T follicular helper cell (primary cell): ENCODE results near the gene HTRA2.
"Not testable (repeated sequence)": the region's sequence is repeated elsewhere in the genome, so short reads cannot be mapped to it uniquely, and the experiment has no call there.

Source experiments
- DNase-seq: peaks from one replicate; pipeline ENCODE4 v3.0.0-alpha.2; 2020; ENCODE audit warnings: low read depth

Gene HTRA2

DNA sequence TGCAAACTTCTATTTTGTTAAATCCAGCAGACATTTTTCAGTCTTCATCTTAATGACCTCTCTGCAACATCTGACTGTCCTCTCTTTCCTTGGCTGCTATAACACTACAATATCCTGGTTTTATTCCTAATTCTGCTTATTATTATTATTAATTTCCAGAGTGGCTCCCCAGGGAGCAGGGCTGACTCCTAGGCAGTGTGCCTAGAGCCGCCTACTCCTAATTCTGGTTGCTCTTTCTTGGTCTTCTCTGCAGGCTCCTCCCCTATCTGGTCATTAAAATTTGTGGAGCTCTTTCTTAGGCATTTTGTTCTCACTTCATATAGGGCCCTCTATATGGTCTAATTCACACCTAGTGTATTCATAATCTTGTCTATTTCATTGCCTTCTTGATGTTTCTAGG is 13.2 kb downstream of the HTRA2 start:
- DNase-seq: no peak

DNA sequence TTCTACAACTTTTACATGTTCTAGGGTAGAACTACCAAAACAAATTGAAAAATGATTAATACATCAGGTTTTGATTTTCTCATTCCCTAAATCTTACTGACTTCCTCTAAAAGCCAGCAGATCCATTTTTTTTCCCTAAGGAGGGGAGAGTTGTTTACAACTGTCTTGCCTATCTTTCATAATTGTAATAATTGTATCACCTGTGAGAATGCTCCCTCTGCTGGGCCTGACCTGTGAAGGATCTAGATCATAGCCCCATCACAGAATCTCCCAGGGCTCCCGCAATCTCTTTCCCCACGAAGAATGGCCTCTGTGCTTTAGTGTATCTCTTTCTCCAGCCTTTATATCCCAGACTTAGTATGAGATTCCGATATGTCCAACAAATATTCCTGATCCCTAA is 14.9 kb downstream of the HTRA2 start:
- DNase-seq: no peak

DNA sequence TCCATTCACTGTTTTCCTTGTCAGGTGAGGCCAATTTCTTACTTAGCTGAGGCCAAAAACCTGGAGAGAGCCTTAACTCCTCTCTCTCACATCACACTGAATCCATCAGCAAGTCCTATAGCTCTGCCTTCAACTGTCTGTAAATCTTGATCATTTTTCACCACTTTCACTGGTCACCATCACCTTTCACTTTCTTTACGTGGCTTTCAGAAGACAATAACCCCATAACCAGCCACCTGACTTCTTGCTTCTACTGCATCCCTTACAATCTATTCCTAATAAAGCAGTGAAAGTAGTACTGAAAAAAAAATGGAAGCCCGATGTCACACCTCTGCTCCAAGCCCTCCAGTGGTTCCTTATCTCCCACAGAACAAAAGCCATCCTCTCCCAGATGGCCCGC is 16.3 kb downstream of the HTRA2 start:
- DNase-seq: no peak

DNA sequence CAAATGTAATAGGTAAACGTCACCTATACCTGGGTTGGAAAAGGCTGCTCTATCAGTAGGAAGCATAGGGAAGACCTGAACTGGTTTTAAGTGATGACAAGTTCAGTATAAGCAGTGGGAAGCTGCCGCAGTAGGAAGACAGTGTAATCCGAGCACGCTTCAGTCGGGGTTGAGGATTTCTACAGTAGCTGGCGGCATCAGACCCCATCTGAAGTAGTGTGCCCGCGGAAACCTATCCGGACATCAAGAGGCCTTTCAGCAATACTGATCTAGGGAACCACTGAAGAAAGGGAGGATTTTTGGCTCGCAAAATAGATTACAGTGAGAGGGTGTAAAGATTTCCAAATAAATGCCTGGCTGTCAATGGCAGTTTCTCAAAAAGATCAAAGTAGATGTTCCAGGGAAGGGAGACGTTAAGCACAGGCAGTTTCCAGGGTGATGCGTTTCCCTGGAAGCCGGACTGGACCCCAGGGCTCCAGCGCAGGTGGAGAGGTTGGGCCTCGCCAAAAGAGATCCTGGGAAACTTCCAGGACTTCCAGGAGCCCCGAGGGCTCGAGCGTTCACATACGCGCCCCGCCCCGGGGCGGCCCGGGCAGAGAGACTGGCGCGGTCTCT is 18.7 kb downstream of the HTRA2 start:
- no peak for DNase-seq

DNA sequence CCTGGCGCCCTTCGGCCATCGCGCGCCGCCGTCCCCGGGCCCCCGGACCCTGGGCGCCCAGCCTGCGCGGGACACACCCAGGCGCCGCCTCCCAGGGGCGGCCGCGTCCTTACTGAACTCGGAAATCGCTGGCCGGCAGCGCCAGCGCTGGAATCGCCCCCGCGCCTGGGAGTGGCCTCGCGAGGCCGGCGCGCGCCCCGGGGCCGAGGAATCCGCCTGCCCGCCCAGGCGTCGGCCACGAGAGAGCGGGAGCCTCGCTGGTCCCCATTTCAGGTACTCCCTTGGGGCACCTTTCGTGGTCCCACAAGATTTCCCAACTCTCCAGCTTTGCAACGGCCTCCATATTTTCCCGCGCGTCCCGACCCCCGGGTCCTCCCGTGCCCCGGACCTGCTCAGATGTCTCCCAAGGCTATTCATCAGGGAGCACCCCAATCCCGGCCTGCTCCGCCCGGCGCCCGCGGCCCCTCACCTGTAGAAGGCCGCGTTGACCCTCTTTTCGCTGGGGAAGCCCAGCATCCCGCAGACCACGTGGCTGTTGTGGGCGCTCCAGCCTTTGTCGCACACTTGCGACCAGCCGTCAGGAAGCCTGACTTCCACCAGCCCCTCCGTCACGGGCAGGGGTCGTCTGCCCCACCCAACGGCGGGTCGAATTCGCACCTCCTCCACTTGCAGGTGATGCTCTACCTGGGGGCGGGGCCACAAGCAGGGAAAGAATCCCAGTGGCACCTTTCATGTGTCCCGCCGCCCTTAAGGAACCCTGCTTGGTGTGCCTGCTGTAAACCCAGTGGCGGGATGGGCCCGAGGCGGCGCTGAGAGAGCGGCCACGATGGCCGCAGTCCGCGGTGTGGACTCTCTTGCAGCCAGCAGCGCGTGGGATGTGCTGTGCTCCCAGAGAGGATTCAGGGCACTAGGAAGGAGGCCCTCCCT is 19.4 kb downstream of the HTRA2 start:
- DNase-seq: no peak

DNA sequence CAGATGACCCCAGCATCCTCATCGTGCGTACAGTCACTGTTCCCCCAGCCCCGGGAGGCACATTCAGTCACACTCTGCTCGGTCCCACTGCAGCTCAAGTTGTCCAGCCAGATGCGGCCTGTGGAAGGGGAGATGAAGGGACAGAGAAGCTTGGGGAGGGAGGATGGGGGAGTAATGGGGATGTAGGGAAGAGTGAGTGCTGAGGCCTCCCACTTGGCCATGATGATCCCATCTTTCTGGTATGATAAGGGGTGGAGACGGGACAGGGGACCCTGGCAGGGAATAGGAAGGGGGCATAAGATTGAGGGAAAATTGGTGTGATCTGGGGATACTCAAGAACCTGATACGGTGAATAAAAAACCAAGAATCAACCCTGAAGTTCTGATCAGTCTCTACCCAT is 20.5 kb downstream of the HTRA2 start:
- DNase-seq: no peak

DNA sequence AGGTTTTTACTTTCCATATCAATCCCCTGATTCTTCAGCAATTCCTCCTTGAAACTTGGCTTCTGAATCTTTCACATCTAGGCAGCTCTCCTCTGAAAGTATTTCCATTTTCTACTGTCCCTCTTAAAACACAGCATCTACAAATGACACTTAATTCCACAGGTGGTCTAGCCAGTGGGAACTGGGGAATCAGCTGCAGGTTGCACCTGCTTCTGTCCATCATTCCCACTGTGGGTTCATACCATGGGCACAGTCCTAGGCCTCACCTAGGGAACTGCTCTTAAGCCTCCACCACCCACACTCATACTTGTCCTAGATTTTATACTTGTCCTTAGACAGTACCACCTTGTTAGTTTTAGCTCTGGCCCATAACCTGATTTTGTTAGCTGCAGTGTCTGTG is 21.8 kb downstream of the HTRA2 start:
- no peak for DNase-seq

DNA sequence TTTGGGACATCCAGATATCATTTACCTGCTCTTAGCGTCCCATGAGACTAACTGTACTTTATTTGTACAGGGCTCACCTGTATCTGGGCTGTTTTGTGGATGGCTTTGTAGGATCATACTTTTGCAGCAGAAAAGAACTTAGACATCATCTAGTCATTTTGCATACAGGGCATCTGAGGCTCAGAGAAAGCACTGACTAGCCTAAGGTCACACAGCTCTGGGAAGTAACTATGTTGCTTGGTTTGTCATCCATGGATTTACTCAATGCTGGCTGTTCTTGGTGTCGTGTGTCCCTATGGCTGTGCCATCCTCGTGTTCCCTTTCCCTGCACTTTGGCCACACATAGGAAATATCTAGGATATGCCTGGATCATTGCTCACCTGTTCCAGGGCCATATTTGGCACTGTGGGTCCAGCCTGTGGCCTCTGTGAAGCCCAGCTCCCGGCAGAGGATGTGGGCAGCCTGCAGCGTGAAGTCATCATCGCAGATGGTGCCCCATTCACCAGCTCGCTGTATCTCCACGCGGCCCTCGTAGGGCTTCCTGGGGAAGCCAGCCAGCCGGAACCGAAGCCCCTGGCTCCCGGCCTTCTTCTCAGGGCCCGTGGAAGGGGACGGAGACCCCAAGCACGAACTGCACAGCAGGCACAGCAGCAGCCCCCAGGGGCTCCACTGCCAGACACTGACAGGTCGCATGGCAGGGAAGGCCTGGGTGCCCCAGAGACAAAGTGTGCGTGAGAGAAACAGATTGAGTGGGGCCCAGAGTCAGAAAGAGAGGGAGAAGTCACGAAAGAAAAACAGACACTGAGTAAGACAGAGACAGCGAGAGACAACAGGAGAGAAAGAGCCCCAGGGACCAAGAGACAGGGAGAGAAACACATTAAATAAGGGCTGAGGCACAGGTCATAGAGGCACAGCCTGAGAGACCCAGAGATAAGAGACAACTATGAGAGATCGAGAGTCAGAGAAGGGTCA is 22.5 kb downstream of the HTRA2 start:
- no peak for DNase-seq

DNA sequence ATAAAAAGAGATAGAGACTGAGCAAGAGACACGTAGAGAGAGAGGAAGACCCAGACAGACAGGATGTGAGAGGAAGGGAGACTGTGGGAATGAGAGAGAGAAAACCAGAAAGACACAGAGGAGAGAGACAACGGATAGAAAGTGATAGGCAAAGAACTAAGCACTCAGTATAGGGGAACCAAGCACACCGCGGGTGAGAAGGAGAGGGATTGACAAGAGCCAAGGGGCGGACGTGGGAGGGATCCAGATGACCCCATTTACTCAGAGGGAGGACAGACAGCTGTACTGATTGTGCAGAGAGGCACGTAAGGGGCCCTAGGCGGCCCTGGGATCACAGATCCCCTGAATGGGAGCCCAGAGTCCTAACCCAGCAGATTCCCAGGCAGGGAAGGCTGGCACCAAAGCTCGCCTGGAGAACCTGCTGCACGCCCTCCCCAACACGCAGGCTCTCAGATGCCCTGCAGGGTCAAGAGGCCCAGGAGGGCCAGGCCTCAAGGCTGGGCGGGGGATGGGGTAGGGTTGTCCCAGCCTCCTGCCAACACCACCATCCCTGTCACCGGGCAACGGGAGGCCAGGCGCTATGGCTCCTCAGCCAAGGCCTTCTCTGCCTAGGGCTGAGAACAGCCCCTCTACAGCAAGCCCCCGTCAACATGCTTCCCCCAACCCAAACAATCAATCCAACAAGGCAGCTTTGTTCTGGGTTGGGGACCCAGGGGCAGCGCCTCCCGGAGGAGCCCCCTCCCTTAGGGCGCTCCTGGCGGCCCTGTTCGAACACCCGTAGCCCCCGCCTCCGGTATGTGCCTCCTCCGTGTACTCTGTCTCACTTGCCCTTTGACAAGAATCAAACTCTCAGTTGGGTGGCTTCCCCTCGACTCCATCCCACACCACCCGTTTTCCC is 23.4 kb downstream of the HTRA2 start:
- no peak for DNase-seq

DNA sequence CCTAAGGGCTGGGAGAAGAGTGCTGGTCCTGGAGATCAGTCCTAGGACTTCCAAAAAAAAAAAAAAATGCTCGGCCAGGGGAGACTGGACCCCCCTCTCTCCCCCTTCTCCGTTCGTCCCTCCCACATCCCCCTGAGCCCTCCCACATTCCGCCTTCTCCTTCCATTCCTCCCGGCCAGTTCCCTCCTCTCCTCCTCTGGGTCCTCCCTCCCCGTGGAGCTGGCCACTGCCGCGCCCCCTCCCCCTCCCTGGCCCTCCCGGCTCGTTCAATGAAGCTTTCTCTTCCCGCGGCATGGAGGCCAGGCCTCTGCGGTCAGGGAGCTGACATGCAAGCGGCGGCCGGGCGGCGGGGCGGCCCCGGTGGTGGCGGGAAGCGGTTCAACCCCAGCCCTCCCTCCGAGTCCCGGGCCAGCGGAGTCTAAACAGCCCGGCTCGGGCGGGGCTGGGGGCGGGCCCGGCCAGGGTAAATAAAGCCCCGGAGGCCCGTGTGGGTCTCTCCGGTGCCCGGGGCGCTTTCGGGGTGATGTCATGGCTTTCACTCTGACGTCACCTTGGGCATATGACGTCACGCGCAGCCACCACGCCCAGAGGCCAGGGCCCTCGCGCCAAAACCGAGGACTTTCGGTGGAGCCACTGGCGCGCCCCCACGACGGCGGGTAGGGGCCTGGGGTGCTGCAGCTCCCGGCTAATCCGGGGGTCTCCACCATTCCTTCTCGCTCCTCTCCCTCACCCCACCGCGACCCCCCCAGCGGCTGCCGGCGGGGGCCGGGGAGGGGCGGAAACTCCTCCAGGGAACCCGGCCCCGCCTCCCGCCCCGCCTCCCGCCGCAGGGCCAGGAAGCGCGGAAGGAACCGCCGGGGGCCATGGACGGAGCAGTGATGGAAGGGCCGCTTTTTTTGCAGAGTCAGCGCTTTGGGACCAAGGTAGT is 24.4 kb downstream of the HTRA2 start, which contains the start of the genes DOK1 and LOXL3:
Gene DOK1, plus strand, starts transcription at position 829 of the 928 bp plus-strand sequence. Its CDS starts 35 bp downstream, at position 864.
Gene LOXL3, minus strand, starts transcription at position 51 of the 928 bp plus-strand sequence. CDS start 1,308 bp downstream, outside the sequence.
- DNase-seq: peak; percentile 70

DNA sequence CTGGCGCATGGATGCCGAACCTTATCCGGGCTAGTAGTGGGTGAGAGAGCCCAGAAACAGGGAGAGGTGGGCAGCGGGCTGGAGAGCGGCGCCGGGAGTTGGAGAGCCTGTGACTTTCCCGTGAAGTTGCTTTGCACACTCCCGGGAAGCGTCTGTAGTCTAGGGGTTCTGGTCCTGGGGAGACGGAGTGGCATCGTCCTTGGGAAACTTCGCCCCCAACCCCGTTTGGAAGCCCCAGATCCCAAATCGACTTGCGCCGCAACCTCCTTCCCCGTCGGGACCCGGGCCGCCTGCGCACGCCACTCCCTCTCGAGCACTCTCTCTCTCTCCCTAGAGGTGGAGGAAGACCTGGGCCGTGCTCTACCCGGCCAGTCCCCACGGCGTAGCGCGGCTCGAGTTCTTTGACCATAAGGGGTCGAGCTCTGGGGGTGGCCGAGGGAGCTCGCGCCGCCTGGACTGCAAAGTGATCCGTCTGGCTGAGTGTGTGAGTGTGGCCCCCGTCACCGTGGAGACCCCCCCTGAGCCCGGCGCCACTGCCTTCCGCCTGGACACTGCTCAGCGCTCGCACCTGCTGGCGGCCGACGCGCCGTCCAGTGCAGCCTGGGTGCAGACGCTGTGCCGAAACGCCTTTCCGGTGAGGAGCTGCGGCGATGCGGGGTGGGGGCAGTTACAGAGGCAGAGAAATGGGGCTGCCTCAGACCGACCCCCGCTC is 25.2 kb downstream of the HTRA2 start:
- no peak for DNase-seq

DNA sequence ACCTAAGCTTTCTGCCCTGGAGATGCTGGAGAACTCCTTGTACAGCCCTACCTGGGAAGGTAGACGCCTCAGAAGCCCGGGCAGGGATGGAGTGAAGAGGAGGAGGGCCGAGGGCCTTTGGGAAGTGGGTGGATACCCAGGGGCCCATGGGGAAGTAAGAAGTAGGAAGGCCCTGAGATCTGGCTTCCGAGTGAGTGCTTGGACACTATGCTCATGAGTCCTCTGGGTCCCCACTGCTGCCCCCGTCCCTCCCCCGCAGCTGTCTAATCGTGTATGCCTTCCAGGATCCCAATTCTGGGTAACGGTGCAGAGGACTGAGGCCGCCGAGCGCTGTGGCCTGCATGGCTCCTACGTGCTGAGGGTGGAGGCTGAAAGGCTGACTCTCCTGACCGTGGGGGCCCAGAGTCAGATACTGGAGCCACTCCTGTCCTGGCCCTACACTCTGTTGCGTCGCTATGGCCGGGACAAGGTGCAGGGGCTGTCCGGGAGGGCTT is 25.9 kb downstream of the HTRA2 start:
- DNase-seq: no peak

DNA sequence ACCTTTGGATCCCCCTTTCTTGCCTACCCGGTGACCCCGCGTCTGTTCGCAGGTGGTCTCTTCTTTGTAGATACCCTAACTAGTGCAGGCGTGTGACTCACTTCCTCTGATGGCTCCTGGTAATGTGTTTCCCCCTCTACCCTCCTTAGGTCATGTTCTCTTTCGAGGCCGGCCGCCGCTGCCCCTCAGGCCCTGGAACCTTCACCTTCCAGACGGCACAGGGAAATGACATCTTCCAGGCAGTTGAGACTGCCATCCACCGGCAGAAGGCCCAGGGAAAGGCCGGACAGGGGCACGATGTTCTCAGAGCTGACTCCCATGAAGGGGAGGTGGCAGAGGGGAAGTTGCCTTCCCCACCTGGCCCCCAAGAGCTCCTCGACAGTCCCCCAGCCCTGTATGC is 26.4 kb downstream of the HTRA2 start:
- DNase-seq: no peak

DNA sequence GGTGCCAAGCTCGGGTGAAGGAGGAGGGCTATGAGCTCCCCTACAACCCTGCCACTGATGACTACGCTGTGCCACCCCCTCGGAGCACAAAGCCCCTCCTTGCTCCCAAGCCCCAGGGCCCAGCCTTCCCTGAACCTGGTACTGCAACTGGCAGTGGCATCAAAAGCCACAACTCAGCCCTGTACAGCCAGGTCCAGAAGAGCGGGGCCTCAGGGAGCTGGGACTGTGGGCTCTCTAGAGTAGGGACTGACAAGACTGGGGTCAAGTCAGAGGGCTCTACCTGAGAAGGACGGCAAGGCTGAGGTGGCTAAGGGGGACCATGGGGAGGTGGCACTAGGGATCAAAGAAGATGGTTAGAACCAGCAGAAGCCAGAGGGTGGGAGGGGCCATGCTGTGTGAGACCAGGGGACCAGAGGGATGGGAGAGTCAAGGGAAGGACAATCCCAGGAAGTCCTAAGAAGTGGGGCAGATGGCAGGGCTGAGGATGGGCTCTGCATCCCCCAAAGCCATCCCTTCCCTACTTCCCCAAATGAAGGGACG is 27.2 kb downstream of the HTRA2 start:
- no peak for DNase-seq

DNA sequence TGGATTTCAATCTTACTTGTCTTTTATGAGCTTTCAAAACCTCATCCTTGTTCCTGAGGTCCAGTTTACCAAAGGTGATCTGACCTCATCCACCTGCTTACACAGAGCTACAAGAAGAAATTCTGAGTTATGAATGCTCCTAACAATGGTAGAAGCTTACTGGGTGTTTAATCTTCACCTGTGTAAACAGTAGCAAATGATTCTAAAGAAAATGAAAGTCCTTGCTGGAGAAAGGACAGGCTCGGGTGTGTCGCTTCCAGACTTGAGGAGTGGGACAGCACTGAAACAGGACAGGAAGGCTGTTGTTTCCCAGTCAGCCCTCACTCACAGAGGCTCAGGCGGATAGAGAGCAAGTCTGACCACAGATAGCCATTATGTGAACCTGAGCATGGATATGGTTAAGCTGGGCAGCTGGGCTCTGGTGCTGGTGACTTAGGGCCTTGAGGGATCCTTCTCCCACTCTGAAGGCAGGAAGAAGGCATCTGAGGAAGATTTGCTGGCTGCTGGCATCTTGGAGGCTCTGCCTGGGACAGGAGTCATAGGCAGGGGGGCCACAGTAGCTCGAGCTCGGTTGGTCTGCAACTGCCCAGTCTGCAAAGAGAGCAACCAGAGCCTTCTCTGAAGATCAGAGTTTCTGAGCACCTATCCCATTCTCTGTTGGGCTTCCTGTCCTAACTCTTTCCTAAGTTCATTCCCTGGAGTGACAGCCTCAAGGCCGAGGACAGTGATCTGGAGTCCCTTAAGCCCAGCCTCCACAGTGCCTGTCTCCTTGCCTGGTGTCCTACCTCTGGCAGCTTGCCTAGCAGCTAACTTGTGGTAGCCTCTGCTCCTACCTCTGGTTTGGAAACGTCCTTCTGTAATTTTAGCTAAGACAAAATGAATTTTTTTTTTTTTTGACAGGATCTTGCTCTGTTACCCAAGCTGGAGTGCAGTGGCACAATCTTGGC is 28.8 kb downstream of the HTRA2 start:
- no peak for DNase-seq

DNA sequence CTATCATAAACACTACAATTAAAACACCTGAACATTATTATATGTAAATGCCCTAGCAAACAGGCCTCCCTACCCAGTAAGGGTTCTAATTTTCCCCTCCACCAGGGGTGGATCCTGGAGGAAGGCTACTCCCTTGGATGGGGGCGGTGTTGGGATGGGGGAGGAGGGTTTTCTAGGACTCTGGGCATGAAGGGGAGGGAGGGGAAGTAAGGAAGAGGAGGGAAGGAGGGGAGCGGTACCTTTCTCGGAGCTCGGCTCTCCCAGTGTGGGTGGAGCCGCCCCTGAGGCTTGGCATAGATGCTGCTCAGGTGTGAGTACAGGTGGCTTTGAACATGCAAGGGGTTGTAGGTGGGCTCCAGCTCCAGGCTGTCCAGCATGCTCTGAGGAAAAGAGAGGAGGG is 30.2 kb downstream of the HTRA2 start:
- no peak for DNase-seq

DNA sequence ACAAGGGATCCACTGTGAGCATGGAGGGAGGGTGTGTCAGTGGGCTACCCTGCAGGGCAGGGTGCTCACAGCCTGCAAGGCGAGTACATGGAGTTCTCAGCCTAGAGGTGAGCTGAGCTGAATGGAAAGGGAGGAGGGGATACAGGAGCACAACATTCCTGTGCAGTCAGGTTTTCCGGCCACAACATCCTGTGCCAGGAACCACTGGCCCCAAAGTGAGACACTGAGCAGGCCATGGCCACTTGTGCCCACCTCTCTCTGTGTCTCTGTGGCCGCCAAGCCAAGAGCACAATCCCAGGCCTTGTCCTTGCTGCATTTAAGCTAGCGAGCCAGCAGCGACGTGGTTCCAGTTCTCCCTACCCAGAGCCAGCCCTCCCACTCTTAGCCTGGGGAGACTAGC is 30.9 kb downstream of the HTRA2 start:
- DNase-seq: no peak

DNA sequence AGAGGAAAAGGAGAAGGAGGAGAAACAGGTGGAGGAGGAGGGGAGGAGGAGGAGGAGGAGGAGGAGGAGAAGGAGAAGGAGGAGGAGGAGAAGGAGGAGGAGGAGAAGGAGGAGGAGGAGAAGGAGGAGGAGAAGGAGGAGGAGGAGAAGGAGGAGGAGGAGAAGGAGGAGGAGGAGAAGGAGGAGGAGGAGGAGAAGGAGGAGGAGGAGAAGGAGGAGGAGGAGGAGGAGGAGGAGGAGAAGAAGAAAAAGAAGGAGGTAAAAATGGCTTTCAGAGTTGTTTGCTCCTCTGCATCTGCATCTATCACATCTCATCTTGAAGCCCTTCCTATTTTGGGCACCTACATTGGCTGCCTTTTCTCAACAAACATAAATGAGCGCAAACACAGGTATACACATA is 31.3 kb downstream of the HTRA2 start:
- DNase-seq: not testable (repeated sequence)
